Small intestine (tissue), 7 donors: ENCODE results near the gene GRK5. TPM values are rescaled to one million over a fixed set of nuclear protein-coding genes. Genes with fewer than 3 reads are reported as not detected.
A peak's percentile ranks its signal among the peaks of the same experiment; 100 is the strongest.

Experiments
- DNase-seq, 2 donors: peaks; one replicate each; pipeline versions ENCODE4 v3.0.0 to v3.0.0-alpha.2; 2013
- FAIRE-seq: peaks from 2 replicates; lab custom pipeline; 2012; peaks lifted over from hg19 to GRCh38; lab: Jason Lieb, UNC
- H3K27ac ChIP-seq, 3 donors: one replicate each; pipeline ENCODE4 v1.5.1; 2013; ENCODE audit warnings: low read length in 2 of 3, mild to moderate bottlenecking in 2 of 3, control low read depth in 1 of 3, inconsistent platforms in 1 of 3, low read depth in 1 of 3, moderate library complexity in 1 of 3
- H3K27me3 ChIP-seq, 3 donors: one replicate each; pipeline ENCODE4 v1.6.1; 2013; ENCODE audit warnings: low read length in 3 of 3, inconsistent platforms in 1 of 3; ENCODE audit not compliant: control insufficient read depth in 3 of 3, insufficient read depth in 3 of 3
- H3K36me3 ChIP-seq, 3 donors: one replicate each; pipeline ENCODE4 v1.6.1; 2013; ENCODE audit warnings: low read length in 3 of 3, inconsistent platforms in 1 of 3, low read depth in 1 of 3, mild to moderate bottlenecking in 1 of 3, moderate library complexity in 1 of 3; ENCODE audit not compliant: control insufficient read depth in 3 of 3, insufficient read depth in 2 of 3
- H3K4me1 ChIP-seq, 3 donors: one replicate each; pipeline ENCODE4 v1.6.1; 2013; ENCODE audit warnings: low read length in 2 of 3, inconsistent platforms in 1 of 3, low read depth in 1 of 3, mild to moderate bottlenecking in 1 of 3, moderate library complexity in 1 of 3; ENCODE audit not compliant: control insufficient read depth in 3 of 3, insufficient read depth in 2 of 3
- H3K4me3 ChIP-seq, 3 donors: one replicate each; pipeline ENCODE4 v1.5.1; 2013; ENCODE audit warnings: low read length in 3 of 3, control low read depth in 1 of 3, inconsistent platforms in 1 of 3, low read depth in 1 of 3, mild to moderate bottlenecking in 1 of 3, moderate library complexity in 1 of 3
- H3K9me3 ChIP-seq, 2 donors: one replicate each; pipeline ENCODE4 v1.6.1; 2013; ENCODE audit warnings: low read depth in 1 of 2, low read length in 1 of 2; ENCODE audit not compliant: control insufficient read depth in 2 of 2, insufficient read depth in 1 of 2
- WGBS, 3 donors: extraction: QIAGEN DNeasy Blood & Tissue Kit; methylation state at CpG; one replicate each; pipeline ENCODE4 v1.1.7; 2013; 5-methylcytosine and 5-hydroxymethylcytosine counted together
- polyA plus RNA-seq, 4 donors: library from polyadenylated mRNA; stranded (reverse) in 3 of 4; unstranded in 1 of 4; fragments of 200-250 nt in 3 of 4; fragments of 120-200 nt in 1 of 4; gene quantifications; one replicate each; pipeline versions ENCODE4 v1.2.1 to v1.2.3, GENCODE V29; 2013
- donor health status: healthy with polysubstance abuse.
- donor health status: control.
- donor health status: control.
- donor health status: Bipolar disorder and iron deficiency.
- donor health status: healthy.

Gene GRK5
- polyA plus RNA-seq, 4 donors: 21.6 to 50.5 (median 26.0) TPM

DNA sequence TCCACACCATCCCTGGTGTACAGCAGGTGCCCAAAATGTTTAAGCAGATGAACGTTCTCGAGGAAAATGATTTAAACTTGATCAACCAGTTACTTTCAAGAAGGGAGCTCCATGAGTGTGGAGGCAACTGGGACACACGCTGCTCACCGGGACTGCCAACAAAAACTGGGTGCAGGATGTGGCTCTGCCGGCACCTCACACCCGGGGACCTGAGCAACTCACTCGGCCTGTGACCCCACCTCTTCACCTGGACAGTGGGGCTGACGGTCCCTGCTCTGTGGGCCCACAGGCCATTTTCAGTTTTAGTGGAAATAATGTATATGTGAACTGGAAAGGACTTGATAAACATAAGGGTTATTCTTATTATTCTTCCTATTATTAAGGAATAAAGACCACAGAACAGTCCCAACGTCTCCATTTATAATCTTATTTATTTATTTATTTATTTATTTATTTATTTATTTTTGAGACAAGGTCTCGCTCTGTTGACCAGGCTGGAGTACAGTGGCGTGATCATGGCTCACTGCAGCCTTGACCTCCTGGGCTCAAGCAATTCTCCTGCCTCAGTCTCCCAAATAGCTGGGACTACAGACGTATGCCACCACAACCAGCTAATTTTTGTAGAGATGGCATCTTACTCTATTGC is 274.5 kb downstream of the GRK5 start:
- Histone ChIP-seq H3K4me3 (no peak overlapping the region), H3K36me3 (no peaks in the 10 kb centered on the region), H3K27me3 (peaks cover 0 to 16% (median 0%) of the 10 kb centered on the region in 3 donors), H3K27ac (no peak overlapping the region), H3K4me1 (no peaks in the 10 kb centered on the region), H3K9me3 (no peaks in the 10 kb centered on the region)
- FAIRE-seq: no peak
- DNase-seq: no peak
- 89 to 92% (median 91%) methylated on average over 12 of the region's 12 CpGs for WGBS, 3 donors

DNA sequence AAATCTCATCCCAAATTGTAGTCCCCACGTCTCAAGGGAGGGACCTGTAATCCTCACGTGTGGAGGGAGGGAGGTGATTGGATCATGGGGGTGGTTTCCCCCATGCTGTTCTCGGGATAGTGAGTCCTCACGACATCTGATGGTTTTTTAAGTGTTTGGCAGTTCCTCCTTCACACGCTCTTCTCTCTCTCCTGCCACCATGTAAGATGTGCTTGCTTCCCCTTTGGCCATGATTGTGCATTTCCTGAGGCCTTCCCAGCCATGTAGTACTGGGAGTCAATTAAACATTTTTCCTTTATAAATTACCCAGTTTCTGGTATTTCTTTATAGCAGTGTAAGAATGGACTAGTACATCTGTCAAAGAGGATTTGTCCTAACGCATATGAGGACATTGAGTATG is 275.6 kb downstream of the GRK5 start:
- no peak overlapping the region for H3K4me3 ChIP-seq
- peaks cover 0 to 13% (median 0%) of the 10 kb centered on the region in 3 donors for H3K27me3 ChIP-seq
- no peak overlapping the region for H3K27ac ChIP-seq
- H3K9me3 ChIP-seq: no peaks in the 10 kb centered on the region
- H3K36me3 ChIP-seq: no peaks in the 10 kb centered on the region
- DNase-seq (no peak), FAIRE-seq (no peak)
- no peaks in the 10 kb centered on the region for H3K4me1 ChIP-seq
- 90 to 94% (median 93%) methylated on average over 6 of the region's 6 CpGs for WGBS, 3 donors

DNA sequence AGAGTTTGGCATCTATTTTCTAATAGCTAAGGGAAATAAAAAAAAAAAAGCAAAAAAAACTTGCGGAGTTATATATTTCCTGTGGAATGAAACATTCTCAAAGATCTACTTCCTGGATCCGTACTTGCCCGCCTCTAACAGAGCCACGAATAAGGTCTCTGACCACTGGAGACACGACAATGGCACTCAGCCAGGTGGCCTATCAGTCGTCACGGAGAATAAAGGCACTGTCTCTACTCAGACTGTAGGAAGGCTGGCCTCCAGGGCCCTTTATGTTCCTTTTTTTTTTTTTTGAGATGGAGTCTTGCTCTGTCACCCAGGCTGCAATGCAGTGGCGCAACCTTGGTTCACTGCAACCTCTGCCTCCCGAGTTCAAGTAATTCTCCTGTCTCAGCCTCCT is 276.5 kb downstream of the GRK5 start:
- no peak for FAIRE-seq
- 74 to 81% (median 78%) methylated on average over 9 of the region's 9 CpGs for WGBS, 3 donors
- H3K4me1 ChIP-seq: no peaks in the 10 kb centered on the region
- no peaks in the 10 kb centered on the region for H3K9me3 ChIP-seq
- DNase-seq: no peak
- no peak overlapping the region for H3K27ac ChIP-seq
- peaks cover 0 to 7% (median 0%) of the 10 kb centered on the region in 3 donors for H3K27me3 ChIP-seq
- no peak overlapping the region for H3K4me3 ChIP-seq
- no peaks in the 10 kb centered on the region for H3K36me3 ChIP-seq

DNA sequence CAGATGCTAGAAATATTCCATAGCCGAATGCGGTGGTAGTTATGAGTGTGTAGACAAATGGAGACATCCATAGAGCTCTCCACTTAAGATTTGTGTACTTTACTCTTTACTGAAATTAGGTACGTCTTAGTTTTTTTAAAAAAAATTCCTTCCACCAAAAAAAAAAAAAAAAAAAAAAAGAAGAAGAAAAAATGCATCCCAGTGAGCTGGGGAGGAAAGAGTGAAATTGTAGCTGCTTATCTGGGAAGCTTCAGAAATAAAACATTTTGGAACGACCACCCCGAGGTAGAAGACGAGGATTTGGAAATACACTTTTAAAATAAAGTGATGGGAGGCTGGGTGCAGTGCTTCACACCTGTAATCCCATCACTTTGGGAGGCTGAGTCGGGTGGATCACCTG is 281.3 kb downstream of the GRK5 start:
- no peak overlapping the region for H3K4me3 ChIP-seq
- FAIRE-seq (no peak), DNase-seq (no peak)
- WGBS, 3 donors: 74 to 80% (median 78%) methylated on average over 7 of the region's 7 CpGs
- H3K27me3 ChIP-seq: no peaks in the 10 kb centered on the region
- H3K4me1 ChIP-seq: peaks cover 0 to 9% (median 9%) of the 10 kb centered on the region in 3 donors
- no peak overlapping the region for H3K27ac ChIP-seq
- no peaks in the 10 kb centered on the region for H3K9me3 ChIP-seq
- H3K36me3 ChIP-seq: no peaks in the 10 kb centered on the region

DNA sequence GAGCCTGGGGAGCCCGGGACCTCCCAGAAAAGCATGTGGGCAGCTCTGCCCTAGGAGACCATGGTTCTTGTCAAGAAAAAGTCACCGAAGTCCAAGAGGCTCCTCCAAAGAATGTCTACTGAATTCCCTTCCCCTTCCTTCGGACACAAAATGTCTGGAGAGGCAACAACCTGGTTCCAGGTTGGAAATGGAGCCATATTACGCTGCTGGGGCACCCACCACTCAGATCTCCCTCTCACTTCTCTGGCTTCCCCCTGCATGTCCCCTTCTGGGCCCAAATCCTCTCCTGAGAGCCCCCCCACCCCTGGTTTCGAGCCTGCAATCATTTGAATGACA is 282.6 kb downstream of the GRK5 start:
- Histone ChIP-seq H3K4me3 (no peak overlapping the region), H3K27ac (peak overlapping the region in 1 of 3 donors; percentile 78), H3K4me1 (peaks cover 0 to 9% (median 9%) of the 10 kb centered on the region in 3 donors), H3K9me3 (no peaks in the 10 kb centered on the region), H3K36me3 (no peaks in the 10 kb centered on the region), H3K27me3 (no peaks in the 10 kb centered on the region)
- no peak for DNase-seq
- no peak for FAIRE-seq
- WGBS, 3 donors: 59 to 70% (median 62%) methylated on average over 5 of the region's 5 CpGs

- Histone ChIP-seq H3K9me3 (no peaks in the 10 kb centered on the region), H3K27ac (peak overlapping the region in 1 of 3 donors; percentile 25), H3K4me3 (no peak overlapping the region), H3K36me3 (no peaks in the 10 kb centered on the region), H3K4me1 (peaks cover 0 to 9% (median 9%) of the 10 kb centered on the region in 3 donors), H3K27me3 (no peaks in the 10 kb centered on the region)
- FAIRE-seq (no peak), DNase-seq (no peak)
- 60 to 75% (median 65%) methylated on average over 6 of the region's 6 CpGs for WGBS, 3 donors
Observed at GRCh38 chr10:119491966-119492757, 284.8 kb downstream of the GRK5 start.

GRCh38 chr10:119493155-119493554 is 285.8 kb downstream of the GRK5 start:
- FAIRE-seq: no peak
- Histone ChIP-seq H3K4me3 (no peak overlapping the region), H3K27ac (peak overlapping the region in 2 of 3 donors; percentile 42 to 50), H3K27me3 (no peaks in the 10 kb centered on the region), H3K9me3 (no peaks in the 10 kb centered on the region), H3K36me3 (no peaks in the 10 kb centered on the region), H3K4me1 (peaks cover 0 to 9% (median 9%) of the 10 kb centered on the region in 3 donors)
- WGBS, 3 donors: 70 to 86% (median 77%) methylated on average over 11 of the region's 11 CpGs
- no peak for DNase-seq

- FAIRE-seq: no peak
- WGBS, 3 donors: 56 to 76% (median 62%) methylated on average over 6 of the region's 6 CpGs
Observed at GRCh38 chr10:119494236-119495020, 287.1 kb downstream of the GRK5 start.

More at GRCh38 chr10:119494236-119495020, 287.1 kb downstream of the GRK5 start:
- Histone ChIP-seq H3K4me1 (peaks cover 0 to 10% (median 7%) of the 10 kb centered on the region in 3 donors), H3K36me3 (peaks cover 0 to 6% (median 0%) of the 10 kb centered on the region in 3 donors), H3K4me3 (no peak overlapping the region), H3K9me3 (no peaks in the 10 kb centered on the region), H3K27me3 (peaks cover 0 to 7% (median 0%) of the 10 kb centered on the region in 3 donors), H3K27ac (peak overlapping the region in 2 of 3 donors; percentile 28 to 43)
- no peak for DNase-seq
